Measurements from ENCODE around the gene DUSP1.

Gene DUSP1

DNA sequence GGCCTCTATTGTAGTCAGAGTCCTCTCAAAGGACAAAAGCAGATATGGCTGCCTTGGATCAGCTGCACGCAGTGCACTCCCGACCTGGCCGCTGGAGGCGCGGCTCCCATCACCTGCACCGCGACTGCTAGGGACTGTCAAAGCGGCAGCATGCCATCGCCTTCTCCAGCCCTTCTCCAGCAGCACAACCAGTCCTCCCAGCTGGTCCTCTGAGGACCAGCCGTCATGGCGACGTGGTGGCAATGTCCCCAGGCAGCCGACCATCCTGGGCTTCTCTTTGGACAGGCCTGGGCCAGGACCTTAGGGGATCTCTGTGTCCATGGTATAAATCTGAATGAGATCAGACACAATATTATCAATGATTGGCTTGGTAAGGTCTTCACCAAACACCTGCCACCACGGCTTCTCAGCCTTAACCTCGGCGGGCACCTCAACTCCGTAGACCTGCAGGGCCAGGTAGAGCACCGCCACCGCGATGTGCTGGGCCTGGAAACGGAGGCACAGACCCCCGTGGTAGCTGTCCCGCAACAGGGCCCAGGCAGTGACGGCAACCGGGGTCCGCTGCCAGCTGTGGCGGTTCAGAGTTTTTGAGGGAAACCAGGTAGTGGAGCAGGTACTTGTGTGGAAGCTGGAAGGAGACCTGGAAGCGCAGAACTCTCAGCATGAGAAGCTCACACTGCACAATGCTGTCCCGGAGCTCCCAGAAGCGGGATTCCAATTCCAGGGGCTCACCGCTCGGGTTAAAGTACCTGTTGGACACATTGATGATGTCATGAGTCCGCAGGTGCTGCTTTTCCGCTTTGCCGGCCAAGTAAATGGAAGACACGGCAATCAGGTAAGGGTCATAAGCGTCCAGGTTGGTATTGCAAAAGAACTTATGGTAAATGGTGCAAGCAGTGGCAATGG, 8.5 kb downstream of the DUSP1 start:
- FAIRE-seq = no peak

DNA sequence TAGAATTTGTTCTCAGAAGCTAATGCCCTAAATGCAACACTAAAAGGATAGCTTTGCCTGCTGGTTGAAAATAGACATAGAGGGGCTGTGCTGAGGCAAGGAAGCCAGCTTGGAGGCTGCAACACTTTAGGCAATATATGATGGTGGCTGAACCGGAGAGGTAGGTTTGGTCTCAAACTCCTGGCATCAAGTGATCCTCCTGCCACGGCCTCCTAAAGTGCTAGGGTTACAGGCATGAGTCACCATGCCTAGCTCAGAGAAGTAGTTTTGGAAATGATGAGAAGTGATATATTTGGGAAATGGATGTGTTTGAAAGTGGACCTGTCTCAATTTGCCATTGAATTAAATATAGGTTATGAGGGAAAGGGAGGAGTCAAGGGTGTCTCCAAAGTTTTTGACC, 10.0 kb downstream of the DUSP1 start:
- FAIRE-seq = no peak

DNA sequence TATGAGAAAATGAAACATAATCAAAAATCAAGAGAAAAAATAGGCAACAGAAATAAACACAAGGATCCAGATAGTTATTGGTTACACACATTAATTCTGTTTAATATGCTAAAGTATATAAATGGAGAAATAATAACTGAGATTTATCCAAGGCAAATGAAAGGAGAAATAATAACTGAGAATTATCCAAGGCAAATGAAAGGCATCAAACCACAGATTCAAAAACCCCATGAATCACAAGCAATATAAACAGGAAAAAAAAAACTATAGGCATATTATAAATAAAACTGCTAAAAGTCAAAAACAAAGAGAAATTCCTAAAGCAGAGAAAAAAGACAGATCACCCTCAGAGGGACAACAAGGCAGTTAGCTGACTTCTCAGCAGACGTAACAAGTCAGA, 10.9 kb downstream of the DUSP1 start:
- no peak for FAIRE-seq

DNA sequence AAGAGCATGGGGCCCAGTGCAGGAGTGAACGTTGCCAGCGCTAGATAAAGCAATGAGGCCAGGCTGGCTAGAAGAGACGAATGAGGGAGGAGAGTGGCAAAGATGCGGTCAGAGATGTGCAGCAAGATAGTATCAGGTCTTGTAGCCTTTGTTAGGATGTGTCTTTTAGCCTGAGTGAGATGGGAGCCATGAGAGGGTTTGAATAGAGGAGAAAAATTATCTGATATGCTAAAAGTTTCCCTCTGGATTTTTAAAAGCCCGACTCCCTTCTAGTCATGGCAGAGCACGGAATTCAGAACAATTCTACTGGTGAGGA, 12.2 kb downstream of the DUSP1 start:
- FAIRE-seq = no peak

DNA sequence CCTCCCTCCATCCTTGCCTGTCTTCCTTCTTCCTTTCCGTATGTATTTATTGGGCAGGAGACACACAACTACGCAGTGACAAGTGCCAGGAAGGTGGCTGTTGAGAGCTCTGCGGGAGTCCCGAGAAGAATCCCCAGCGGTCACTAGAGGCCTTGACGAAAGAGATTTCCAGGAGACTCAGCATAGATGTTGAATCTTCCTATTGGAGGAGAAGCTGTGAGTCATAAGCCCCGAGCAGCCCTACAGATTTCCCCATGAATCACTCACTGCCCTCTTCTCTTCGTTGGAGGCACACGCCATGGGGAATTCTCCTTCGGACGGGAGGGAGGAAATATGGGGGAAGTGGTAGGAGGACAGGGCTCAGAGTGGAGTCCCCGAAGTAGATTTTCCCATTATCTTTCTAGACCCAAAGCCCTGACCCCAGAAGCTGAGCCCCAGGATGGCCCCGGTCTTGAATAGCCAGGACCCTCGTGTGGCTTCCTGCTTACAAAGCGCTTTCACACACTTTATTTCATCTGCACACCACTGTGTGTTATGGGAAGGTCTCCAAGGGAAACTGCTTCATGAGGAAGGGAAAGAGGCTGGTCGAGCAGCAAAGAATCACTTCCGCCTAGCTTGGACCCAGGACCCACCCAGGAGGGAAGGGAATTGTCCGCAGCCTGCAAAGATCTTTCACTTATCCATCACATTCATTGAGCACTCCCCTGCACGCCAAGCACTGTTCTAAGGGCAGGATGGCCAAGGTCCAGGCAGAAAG, 12.7 kb downstream of the DUSP1 start:
- no peak for FAIRE-seq

DNA sequence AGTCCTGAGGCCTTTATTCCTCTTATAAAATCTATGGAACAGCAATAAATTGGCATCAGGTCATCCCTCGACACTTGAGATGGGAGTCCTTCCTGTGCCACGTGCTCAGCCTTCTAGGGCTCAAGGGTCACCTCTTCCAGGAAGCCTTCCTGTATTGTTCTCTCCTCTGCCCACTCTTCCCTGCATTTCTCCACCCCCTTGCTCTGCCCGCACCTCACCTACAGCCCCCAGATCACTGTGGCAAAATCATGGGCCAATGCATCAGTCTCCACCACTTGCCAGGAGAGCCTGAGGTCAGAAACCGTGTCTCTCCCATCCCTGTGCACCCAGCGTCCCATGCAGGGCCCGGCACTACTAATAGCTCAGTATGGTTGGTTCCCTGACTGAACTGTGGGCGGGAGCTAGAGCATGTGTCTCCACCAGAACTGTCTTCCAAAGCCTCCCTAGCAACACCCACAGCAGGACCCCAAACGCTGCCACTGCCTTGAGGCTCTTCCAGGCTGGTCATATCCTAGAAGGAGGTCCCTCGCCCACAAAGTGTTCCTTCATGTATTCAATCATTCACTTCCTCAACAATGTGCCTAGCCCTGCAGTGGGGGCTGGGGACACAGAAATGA, 13.5 kb downstream of the DUSP1 start:
- FAIRE-seq = no peak

DNA sequence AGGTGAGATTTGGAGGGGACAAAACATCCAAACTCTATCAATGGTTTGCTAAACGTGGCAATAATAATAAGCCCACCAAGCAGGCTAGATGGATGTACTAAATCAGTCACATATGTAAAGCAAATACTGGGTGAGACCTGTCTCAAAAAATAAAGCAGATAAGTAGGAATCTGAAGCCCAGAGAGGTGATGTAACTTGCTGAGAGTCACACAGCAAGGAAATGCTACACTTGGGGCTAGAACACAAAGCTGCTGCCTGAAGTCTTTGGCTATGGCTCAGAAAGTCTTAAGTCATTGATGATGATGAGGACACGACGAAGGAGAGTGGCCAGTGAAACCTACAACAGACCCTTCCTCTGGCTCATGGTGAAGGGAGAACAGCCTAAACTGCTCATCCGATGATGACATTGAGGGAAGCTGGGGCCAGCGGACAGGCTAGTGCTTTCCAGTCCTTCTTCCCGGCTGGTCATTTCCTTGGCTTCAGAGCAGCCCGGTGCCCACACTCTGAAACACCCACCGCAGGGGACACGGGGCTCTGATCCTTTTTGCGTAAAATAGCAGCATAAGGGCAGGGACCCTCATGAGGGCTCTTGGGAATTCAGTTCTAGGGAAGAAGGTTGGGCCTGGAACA, 14.1 kb downstream of the DUSP1 start:
- FAIRE-seq = no peak

DNA sequence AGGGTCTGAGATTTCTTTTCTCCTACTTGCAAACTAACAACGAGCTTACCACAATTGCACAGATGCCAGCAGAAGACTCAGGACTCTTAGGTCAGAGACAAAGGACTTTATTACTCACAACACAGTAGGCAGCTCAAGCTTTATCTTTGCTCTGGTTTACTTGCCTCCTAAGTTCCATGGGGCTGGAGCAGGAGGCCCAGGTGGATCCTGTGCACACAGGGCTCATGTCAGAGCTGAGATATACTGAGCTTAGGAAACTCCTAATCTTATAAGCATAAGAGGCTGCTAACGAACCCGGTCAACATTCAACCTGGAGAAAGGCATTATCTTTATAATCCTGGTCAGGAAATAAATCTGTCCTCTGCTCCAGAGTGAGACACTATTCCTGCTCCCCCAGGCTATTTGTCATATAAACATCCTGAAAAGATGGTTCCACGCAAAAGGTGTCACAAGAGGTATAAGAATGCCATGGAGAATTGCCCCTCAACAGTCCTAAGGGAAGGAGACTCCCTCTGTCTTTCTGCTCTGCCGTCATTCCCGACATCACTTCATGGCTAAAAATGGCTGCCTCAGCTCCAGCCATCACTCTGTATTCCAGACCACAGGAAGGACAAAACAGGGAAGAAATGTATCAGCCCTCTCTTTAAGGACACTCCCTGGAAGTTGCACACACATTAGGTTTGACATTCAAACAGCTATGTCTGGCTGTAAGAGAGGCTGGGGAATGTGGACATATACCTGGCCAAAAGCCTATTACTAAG, 16.2 kb downstream of the DUSP1 start:
- no peak for FAIRE-seq

DNA sequence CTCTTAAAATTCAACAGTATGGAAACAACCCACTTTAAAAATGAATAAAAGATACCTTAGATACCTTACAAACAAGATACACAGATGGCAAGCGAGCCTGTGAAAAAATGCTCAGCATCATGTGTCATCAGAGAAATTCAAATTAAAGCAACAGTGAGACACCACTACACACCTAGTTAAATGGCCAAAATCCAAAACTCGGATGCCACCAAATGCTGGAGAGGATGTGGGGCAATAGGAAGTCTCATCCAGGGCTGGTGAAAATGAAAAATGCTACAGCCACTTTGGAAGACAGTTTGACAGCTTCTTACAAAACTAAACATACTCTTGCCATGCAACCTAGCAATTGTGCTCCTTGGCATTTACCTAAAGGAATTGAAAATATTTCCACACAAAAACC, 17.9 kb downstream of the DUSP1 start:
- FAIRE-seq = no peak

DNA sequence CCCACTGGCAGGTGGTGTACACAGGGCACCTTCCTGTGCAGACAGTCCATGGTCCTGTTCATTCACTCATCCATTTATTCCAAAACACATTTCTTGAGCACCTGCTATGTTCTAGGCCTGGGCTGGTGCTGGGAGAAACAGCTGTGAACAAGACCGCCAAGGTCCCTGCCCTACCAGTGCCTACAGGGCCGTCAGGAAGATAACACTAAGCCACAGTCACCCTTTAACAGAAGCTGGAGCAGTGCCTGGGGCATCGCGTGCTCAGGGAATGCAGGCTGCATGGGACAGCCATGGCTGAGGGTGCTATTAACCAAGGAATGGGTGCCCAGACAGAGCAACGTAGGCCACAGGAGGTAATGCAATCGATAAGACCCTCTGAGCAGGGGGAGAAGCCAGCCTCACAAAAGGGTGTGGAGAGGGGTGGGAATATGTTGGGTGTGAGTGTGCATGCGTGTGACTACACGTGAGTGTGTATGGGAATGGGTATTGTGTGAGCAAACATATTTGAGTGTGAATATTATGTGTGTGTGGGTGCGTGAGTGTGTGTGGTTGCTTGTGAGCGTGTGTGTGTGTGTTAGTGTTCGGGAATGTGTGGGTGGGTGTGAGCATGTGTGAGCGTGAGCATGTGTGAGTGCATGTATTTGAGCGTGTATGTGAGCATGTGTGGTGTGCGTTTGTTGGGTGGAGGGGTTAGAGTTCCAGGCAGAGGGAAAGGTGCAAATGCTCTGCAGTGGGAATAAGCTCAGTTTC, 19.1 kb downstream of the DUSP1 start:
- FAIRE-seq = no peak

DNA sequence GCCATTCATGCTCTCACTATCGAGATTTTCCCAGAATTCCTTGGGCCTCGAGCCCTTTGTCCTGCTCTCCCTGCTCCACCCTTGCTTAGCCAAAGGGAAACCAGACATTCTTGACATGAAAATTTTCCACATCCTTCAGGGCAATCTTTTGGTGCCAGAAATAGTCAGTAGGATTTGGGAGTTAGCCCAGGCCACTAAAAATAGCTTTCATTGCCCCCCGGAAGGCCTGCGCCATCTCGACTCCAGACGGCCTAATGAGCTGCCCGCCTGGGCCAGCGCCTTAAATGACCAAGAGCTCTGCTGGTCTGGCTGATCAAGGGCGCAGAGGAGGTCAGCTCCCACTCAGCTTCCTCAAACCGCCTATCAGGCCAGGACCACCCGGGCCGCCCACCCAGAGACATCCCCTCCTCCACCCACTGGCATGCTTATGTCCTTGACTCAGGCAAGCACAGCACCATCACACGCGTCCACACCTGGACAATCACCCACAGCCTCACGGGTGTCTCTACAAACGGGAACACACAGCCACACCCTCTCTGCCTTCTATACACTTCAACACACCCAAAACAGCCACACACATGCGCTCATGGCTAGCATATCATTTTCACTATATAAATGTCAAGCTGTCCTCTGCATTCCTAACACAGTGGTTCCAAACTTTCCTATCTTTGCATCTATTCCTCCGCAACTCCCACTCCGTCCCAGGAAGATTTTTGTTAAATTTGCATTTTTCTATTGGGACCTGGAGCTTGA, 20.9 kb downstream of the DUSP1 start:
- peak; percentile 92 for FAIRE-seq

DNA sequence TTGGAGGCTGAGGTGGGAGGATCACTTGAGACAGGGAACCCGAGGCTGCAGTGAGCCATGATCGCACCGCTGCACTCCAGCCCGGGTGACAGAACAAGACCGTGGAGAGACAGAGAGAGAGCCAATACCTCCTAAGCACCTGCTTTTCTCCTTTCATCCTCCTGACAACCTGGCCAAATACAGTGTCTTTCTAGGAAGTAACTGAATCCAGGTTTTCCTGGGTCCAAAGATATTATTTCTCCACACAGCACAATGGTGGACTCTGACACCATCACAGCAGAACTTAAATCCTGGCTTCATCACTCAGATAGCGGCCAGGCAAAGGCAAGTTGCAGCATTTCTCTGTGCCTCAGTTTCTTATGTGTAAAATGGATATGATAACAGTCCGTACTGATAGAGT, 21.9 kb downstream of the DUSP1 start:
- no peak for FAIRE-seq

DNA sequence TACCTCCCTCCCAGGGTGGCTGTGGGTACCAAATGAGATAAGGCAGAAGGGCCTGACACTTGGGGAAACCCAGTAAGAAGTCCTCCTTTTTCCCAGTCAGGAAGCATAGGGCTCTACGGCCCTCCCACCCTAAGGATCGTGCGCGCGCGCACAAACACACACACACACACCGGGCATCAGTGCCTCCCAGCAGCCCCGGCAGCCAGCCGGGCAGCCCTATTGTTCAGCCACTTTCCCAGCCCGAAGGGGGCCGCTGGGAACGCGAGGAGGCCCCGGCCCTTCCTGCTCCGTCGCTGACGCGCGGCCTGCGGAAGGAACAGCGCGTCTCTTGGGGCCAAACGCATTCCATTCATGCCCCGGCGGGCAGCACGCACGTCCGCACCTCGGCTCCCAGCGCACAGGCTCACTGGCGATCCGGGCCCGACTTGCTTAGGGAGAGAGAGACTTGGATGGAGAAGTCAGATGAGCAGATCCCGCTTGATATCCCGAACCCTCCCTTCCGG, 22.6 kb downstream of the DUSP1 start:
- FAIRE-seq = no peak

DNA sequence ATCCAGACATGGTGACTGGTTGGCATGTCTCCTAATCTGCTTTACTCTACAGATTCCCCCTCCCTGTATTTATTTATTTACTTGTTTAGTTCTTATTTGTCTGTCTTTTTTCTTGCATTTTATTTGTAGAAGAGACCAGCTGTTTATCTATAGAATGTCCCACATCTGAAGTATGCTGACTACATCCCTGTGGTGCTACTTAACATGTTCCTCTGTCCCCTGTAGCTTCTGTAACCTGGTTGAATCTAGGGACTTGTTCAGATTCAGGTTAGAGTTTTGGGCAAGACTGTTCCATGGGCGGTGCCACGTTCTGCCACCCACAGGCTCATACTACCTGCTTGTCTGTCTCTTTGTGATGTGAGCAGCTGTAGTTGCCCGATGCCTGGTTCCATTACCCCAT, 23.5 kb downstream of the DUSP1 start:
- no peak for FAIRE-seq

DNA sequence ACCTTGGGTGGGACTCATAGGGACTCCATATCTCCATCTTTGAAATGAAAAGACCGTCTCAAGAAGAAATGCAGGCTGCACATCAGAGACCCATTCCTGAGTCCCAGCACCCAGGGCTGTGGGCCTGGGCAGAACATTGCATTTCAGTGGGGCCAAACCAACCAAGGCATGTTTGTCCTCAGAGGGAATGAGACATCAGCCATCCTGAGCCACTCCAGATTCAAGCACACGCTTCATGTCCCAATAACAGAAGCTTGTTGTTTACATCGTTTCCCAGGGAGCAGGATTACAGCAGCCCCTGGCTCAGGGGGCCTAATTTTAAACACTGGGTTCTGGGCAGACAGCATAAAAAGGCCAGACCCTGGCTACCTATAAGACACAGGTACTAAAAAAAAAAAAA, 24.3 kb downstream of the DUSP1 start:
- no peak for FAIRE-seq

DNA sequence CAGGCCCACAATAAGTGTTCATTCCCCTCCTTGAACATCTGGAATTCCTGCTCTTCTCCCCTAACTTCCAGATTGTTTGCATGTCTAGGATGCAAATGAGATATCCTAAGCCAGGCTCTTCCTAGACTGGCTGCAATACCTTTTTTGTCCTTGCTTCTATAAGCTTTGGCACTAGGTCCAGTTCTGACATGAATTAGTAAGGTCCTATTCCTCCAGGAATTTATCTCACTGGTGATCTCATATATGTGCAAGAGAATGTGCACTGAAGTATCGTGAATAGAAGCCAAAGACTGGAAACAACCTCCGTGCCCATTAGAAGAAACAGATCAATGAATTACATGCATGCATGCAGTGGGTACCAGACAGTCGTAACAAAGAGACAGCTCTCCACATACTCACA, 25.2 kb downstream of the DUSP1 start:
- no peak for FAIRE-seq

DNA sequence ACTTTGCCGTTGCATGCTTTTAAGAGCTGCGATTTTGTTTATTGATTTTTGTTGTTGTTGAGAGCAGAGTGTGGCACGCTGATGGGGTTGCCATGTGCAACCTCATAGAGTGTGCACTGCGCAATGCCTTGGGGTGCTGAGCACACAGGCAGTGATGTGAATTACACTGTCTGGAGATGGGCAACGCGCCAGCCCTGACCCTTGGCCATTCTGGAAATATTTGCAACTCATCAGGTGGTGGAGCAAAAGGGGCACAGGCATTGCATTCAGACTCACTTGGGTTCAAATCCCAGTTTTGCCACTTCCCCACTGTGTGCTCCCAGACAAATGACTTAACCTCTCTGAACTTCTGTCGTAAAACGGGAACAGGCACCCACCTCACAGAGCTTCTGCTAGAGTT, 25.6 kb downstream of the DUSP1 start:
- FAIRE-seq = no peak

DNA sequence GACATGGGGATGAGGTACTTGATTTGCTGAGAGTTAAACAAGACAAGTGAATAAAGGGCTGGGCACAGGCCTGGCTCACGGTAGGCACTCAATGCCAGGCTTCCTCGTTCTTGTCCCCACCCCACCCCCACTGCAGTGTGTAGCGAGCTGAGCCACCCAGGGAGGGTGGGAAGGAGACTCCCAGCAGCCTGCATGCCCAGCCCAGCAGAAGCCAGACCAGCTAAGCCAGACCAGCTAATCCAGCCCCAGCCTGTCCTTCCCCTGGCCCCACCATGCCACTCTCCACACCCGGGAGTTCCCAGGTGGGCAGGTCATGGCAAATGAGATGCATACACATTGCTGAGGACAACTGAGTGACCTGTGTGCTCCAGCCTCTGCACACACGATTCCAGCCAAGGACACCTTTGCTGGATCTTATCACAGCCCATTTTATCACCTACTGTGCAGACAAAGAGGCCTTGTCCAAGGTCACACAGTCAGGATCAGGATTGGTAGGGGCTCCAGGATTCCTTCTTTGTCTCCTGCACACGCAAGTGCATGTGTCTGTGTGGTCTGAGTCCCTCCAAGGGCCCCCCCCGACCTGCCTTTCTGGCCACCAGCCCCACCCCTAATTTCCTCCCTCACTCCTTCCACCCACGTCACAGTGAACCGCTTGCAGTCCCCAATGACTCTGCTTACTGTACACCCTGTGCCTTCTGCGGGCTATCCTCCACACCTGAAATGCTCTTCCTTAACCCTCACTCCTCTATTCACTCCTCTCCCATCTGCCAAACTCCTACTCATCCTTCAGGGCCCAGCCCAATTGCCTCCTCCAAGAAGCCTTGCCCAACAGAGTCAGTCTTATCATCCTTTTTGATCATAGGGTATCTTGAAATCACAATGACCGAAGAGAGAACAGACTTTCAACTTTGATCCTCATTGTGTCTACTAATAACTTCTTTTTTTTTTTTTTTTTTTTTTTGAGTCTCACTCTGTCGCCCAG, 26.6 kb downstream of the DUSP1 start:
- FAIRE-seq = no peak

DNA sequence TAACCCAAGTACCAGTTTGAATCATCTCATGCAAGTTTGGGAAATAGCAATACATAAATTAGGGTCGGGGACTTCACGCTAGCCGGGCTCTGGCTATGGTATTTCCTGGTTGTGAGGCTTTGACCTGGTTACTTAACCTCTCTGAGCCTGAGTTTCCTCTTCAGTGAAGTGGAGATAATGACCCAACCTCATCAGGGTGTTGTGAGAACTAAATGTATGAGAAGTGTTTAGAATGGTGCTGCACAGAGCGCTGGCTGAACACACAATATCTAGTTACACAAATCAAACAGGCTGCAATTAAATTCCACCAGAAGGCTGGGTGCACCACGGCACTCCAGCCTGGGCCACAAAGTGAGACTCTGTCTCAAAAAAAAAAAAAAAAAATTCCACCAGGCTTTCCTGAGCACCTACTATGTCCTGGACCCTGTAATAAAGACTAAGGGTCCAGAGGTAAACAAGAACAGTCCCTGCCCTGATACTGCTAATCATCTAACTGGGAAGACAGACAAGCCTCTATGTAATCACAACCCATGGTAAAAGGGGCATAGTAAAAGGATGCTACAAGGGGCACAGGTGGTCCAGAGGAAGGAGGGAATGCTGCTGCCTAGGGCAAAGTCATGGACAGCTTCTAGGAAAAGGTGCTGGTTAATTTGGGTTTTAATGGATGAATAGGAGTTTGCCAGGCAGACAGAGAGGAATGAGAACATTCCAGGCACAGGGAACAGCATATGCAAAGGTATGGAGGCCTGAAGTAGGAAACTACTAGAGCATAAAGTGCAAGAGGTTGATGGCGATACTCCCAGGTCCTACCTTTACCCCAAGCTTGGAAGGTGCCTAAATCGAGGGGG, 27.7 kb downstream of the DUSP1 start:
- no peak for FAIRE-seq
